D721Med (cell line): Measurements from ENCODE around the gene MRPS18A.

Source experiments
- DNase-seq: peaks from one replicate; pipeline ENCODE4 v3.0.0; 2011; ENCODE audit warnings: low spot score; ENCODE audit not compliant: insufficient read length
- FAIRE-seq: peaks from 2 replicates; lab custom pipeline; 2011; peaks lifted over from hg19 to GRCh38; lab: Jason Lieb, UNC
- TF ChIP-seq, protein P1 (sequence below): IDR thresholded peaks from 2 replicates; pipeline ENCODE4 v1.5.1; 2012; ENCODE audit warnings: mild to moderate bottlenecking, control low read depth; ENCODE audit not compliant: insufficient read depth; ENCODE audit errors: missing control alignments

The MRPS18A gene

DNA sequence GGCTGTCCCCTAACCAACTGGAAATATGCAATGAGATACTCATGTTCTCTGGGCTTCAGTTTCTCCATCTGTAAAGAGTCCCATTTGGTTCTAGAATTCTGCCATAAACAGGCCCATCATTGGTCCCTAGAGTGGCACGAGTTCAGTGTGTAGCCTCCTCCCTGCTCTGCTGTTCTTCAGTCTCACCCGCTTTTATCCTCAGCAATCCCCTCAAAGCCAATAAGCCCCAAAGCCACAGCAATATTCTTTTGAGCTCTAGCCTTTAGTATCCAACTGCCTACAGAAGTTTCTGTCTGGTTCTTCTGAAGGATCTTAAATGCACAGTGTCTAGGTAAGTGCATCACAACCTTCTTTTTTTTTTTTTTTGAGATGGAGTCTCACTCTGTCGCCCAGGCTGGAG, 9.8 kb upstream of the MRPS18A start:
- DNase-seq, result peak; percentile 49
- TF ChIP-seq, protein P1, sequence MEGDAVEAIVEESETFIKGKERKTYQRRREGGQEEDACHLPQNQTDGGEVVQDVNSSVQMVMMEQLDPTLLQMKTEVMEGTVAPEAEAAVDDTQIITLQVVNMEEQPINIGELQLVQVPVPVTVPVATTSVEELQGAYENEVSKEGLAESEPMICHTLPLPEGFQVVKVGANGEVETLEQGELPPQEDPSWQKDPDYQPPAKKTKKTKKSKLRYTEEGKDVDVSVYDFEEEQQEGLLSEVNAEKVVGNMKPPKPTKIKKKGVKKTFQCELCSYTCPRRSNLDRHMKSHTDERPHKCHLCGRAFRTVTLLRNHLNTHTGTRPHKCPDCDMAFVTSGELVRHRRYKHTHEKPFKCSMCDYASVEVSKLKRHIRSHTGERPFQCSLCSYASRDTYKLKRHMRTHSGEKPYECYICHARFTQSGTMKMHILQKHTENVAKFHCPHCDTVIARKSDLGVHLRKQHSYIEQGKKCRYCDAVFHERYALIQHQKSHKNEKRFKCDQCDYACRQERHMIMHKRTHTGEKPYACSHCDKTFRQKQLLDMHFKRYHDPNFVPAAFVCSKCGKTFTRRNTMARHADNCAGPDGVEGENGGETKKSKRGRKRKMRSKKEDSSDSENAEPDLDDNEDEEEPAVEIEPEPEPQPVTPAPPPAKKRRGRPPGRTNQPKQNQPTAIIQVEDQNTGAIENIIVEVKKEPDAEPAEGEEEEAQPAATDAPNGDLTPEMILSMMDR, result no peak
- FAIRE-seq, result no peak

DNA sequence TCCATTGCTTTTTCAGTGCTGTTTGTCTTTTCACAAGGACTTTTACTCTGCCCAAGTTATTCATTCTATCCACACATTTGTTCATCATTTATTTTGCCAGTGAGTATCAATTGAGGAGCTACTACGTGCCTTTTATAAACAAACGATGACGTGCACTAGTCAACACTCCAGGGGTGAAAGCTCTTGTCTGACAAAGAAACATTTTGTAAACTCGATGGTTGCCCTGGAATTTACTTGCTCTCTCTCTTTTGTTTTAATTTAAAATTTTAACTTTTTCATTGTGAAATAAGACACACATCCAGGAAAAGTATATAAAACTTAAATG, 8.3 kb upstream of the MRPS18A start:
- no peak for FAIRE-seq
- TF ChIP-seq, protein P1, result no peak
- no peak for DNase-seq

DNA sequence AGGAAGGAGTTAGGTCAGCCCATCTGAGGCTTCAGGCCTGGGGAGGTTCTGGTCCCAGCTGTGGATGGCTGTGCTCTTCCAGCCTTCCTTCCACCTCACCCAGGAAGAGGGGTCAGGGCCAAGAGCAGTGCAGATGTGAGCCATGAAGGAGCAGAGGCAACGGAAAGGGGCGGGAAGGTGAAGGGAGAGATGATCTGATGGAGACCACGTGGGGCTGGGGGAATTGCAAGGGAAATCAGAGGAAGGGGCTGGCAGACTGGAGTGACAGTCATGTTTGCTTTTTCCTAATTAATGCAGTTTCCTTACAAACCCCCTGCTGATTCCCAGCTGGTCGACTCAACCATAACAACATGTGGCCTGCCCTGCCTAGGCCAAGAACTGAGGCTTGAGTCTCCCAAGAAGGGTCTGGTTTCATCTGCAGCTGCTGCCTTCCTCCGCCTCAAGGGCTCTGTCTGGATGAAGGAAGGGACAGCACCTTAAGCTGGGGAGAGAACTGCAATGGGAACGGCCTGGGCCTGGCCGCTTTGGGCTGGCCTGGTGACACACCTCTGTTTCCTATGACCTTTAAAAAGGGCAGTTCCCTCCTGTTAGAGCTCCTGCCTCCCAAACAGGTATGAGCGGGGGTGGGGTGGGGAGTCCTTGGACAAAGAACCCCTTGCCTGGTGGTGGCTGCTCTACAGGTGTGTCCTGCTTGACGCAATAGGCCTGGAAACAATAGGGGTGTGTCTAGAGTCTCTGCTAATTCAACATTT, 7.8 kb upstream of the MRPS18A start:
- TF ChIP-seq, protein P1, result no peak

DNA sequence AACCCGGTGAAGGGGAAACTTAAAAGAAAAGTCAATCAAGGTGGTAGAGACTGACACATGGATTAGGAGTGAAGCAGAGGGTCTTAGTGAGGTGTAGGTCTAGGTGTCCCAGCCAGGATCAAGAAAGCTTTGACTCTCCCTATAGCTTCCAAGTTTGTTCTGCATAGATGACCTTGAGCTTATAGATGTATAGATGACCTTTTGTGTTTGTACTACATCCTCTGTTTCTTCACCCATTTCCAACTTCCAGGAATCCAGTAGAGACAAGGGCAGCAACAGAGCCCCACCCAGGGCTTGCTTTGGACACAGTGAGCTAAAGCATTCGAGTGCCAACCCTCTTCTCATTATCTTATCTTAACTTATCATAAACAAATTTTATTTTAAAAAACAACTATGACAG, 1.8 kb upstream of the MRPS18A start:
- TF ChIP-seq, protein P1, result no peak

More for the DNA sequence above, 7.8 kb upstream of the MRPS18A start:
- FAIRE-seq (no peak), DNase-seq (no peak)

DNA sequence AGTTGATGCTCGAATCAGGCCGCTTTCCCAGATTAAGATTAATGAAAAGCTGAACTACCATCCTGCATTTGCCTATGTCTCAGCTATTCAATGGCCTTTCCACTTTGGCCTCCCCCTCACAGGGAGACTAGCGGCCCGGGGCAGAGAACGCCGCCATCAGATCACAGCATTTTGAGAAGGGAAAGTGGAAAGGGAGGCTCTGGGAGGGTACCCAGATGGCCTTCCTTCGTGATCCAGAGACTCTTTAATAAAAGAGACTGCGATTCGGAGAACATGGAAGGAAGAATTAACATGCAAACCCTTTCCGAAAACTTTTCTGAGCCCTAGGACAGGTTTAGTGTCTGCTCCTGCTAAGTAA, 533 bp downstream of the MRPS18A start:
- no peak for DNase-seq
- FAIRE-seq, result no peak
- TF ChIP-seq, protein P1, result no peak

More for the DNA sequence above, 1.8 kb upstream of the MRPS18A start:
- no peak for DNase-seq
- FAIRE-seq, result no peak

DNA sequence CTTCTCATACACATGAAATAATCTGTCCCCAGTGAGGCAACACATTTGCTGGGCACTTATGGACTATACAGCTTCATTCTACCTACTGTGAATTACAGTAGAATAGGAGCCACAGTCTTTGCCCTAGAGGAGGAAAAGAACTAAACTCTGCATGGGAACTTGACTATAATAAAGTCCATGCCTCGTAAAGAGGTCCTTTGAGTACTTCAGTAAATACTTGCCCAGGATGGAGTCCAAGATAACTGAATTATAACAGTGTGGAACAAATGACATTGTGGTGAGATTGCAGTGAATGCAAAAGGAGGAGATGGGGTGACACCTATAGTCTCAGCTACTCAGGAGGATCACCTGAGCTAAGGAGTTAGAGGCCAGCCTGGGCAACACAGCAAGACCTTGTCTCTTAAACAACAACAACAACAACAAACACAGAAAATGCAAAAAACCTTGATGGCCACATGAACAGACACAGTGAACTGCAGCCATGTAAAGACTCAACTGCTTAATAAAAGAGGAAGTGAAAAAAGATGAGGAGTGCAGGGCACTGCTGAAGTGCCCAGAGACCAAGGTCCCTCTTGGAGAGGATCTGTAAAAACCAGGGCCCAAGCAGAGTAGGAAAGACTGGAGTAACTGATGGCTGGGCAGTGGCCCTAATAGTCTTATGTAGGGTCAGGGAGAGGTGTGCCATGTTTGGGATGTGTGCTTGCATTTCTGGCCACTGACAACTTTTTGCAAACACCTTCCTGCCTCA, 3.7 kb downstream of the MRPS18A start:
- TF ChIP-seq, protein P1, result no peak
- no peak for FAIRE-seq

DNA sequence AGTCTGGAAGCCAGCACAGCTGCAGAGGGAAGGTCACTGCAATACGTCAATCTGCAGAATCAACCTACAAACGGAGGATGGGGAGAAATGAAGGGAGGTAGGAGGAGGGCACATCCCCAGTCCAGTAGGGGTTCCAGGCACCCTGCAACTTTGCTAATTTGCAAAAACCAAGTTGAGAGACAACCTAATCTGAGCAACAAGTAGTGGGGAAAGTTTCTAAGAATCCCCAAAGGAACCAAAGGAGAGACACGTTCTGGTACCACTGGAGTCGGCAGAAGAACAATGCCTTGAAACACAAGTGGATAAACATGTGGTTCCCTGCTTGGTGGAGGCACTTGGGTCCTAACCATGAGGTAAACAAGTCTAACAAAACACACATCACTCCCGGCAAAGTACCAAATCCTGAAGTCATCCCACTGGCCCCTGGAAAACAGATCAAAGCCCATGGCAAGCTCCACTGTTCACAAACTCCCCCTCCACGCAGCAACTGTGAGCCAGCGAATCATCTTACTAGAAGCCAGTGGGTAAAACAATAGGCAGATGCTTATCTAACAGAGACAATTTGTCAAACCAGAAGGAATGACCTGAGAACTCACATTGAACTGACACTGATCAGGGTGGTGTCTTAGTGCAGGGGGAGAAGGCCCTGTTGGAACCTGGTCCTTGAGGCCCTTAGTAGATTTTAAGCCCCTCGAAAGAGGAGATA, 4.7 kb downstream of the MRPS18A start:
- no peak for DNase-seq
- TF ChIP-seq, protein P1, result no peak
- no peak for FAIRE-seq

More for the DNA sequence above, 3.7 kb downstream of the MRPS18A start:
- no peak for DNase-seq
